GM12878 (cell line): ENCODE measurements around the gene GNAL. TPM values are rescaled to one million over a fixed set of nuclear protein-coding genes. Genes with fewer than 3 reads are reported as not detected.

Experiments
- ATAC-seq: fragments of 200-7000 bp; cut with Tn5 transposase; 3 replicates; pipeline ENCODE4 v1.9.1; 2020; ENCODE audit warnings: mild to moderate bottlenecking, moderate library complexity
- BruUV-seq: library from RNA; stranded (reverse); fragments of 400-500 nt; replicated peaks from 2 replicates; lab custom pipeline; 2021; lab: Mats Ljungman, UMichigan
- CTCF ChIA-PET: fragments of 300-600 bp; sonication (Branson Sonifier 250); formaldehyde crosslinking; extraction: SDS; loops from one replicate; lab custom pipeline; 2021; ENCODE audit warnings: inconsistent platforms; lab: Yijun Ruan, JAX
- POLR2A ChIA-PET: fragments of 350-600 bp; formaldehyde crosslinking; extraction: SDS; loops from one replicate; lab custom pipeline; 2021; ENCODE audit warnings: inconsistent platforms; lab: Charles Lee
- RAD21 ChIA-PET: fragments of 300-600 bp; sonication (Branson Sonifier 250); formaldehyde crosslinking; loops from one replicate; lab custom pipeline; 2023; ENCODE audit warnings: antibody characterized with exemption; ENCODE audit not compliant: unreplicated experiment; lab: Charles Lee
- SMC1A ChIA-PET: fragments of 300-600 bp; sonication (Branson Sonifier 250); formaldehyde crosslinking; loops from one replicate; lab custom pipeline; 2023; ENCODE audit not compliant: unreplicated experiment, uncharacterized antibody; lab: Charles Lee
- DNase-seq: peaks from one replicate; pipeline ENCODE4 v3.0.0-alpha.2; 2011; ENCODE audit warnings: low read depth, low spot score
- FAIRE-seq: peaks from 3 replicates; lab custom pipeline; 2011; peaks lifted over from hg19 to GRCh38; lab: Jason Lieb, UNC
- H2AFZ ChIP-seq: 2 replicates; pipeline ENCODE4 v1.6.0; 2011; ENCODE audit warnings: low read depth, low read length, control low read depth; ENCODE audit not compliant: control insufficient read depth
- H3K27ac ChIP-seq: 2 replicates; pipeline ENCODE4 v1.5.1; 2011; ENCODE audit warnings: control low read depth; ENCODE audit not compliant: control insufficient read depth, insufficient read depth
- H3K27me3 ChIP-seq, 2 experiments: replicated peaks in 1 of 2; 2 replicates each; pipeline versions ENCODE4 v1.6.0 to v1.6.1; 2011; ENCODE audit warnings: low read length in 1 of 2; ENCODE audit not compliant: control insufficient read depth in 2 of 2, insufficient read depth in 2 of 2
- H3K36me3 ChIP-seq, 2 experiments: 2 replicates each; pipeline ENCODE4 v1.5.1; 2011; ENCODE audit warnings: low read length in 1 of 2; ENCODE audit not compliant: control insufficient read depth in 2 of 2, insufficient read depth in 2 of 2
- H3K4me1 ChIP-seq: 2 replicates; pipeline ENCODE4 v1.6.1; 2011; ENCODE audit warnings: mild to moderate bottlenecking, low read length, moderate library complexity, mixed read lengths; ENCODE audit not compliant: control insufficient read depth, insufficient read depth
- H3K4me2 ChIP-seq: 2 replicates; pipeline ENCODE4 v1.6.0; 2011; ENCODE audit warnings: control low read depth; ENCODE audit not compliant: control insufficient read depth, insufficient read depth
- H3K4me3 ChIP-seq: fragments of 200-600 bp; sonication (generic); 2 replicates; pipeline ENCODE4 v1.5.1; 2016
- H3K79me2 ChIP-seq: 2 replicates; pipeline ENCODE4 v1.6.0; 2011; ENCODE audit warnings: low read length; ENCODE audit not compliant: control insufficient read depth, insufficient read depth
- H3K9ac ChIP-seq: 2 replicates; pipeline ENCODE4 v1.8.0; 2011; ENCODE audit warnings: low read length, control low read depth, mixed read lengths; ENCODE audit not compliant: control insufficient read depth, insufficient read depth
- H3K9me3 ChIP-seq: replicated peaks from 3 replicates; pipeline ENCODE4 v1.5.1; 2011; ENCODE audit warnings: mild to moderate bottlenecking, low read length; ENCODE audit not compliant: control insufficient read depth, insufficient read depth
- H4K20me1 ChIP-seq: 2 replicates; pipeline ENCODE4 v1.6.0; 2011; ENCODE audit not compliant: control insufficient read depth, insufficient read depth
- ASH2L ChIP-seq: fragments of 300-600, 200-600 bp; sonication (generic); IDR thresholded peaks from 2 replicates; pipeline ENCODE4 v1.6.1; 2017; ENCODE audit warnings: low read depth, mild to moderate bottlenecking, borderline replicate concordance
- BMI1 ChIP-seq: fragments of 450-650 bp; IDR thresholded peaks from 2 replicates; pipeline ENCODE4 v1.6.1; 2016; ENCODE audit warnings: mild to moderate bottlenecking, moderate library complexity, borderline replicate concordance
- E2F8 ChIP-seq: fragments of 450-650 bp; IDR thresholded peaks from 2 replicates; pipeline ENCODE4 v1.6.1; 2018; ENCODE audit warnings: mild to moderate bottlenecking, low read depth, moderate library complexity; ENCODE audit not compliant: partially characterized antibody
- FOS ChIP-seq: IDR thresholded peaks from 3 replicates; pipeline ENCODE4 v1.6.1; 2011; ENCODE audit warnings: borderline replicate concordance; ENCODE audit not compliant: insufficient read length; ENCODE audit errors: extremely low read depth
- NFIC ChIP-seq: IDR thresholded peaks from 2 replicates; pipeline ENCODE4 v1.6.1; 2012; ENCODE audit warnings: low read depth, mild to moderate bottlenecking, inconsistent platforms, low read length, moderate library complexity
- PAX5 ChIP-seq: IDR thresholded peaks from 2 replicates; pipeline ENCODE4 v1.6.1; 2011; ENCODE audit warnings: low read depth, low read length, borderline replicate concordance
- PBX3 ChIP-seq: IDR thresholded peaks from 2 replicates; pipeline ENCODE4 v1.6.1; 2011; ENCODE audit warnings: mild to moderate bottlenecking, low read depth, low read length, moderate library complexity; ENCODE audit not compliant: insufficient replicate concordance
- POLR2A ChIP-seq: IDR thresholded peaks from 2 replicates; pipeline ENCODE4 v1.6.1; 2011; ENCODE audit warnings: low read depth, mild to moderate bottlenecking, low read length
- STAT1 ChIP-seq: fragments of 450-650 bp; conservative IDR thresholded peaks from 2 replicates; pipeline ENCODE4 v1.6.1; 2014; ENCODE audit warnings: antibody characterized with exemption, mild to moderate bottlenecking
- SUPT20H ChIP-seq: IDR thresholded peaks from 2 replicates; pipeline ENCODE4 v1.6.1; 2011; ENCODE audit warnings: low read depth, mild to moderate bottlenecking, low read length, moderate library complexity, borderline replicate concordance; ENCODE audit not compliant: control insufficient read depth
- ZBTB33 ChIP-seq: fragments of 450-650 bp; IDR thresholded peaks from 2 replicates; pipeline ENCODE4 v1.6.1; 2017; ENCODE audit warnings: mild to moderate bottlenecking
- WGBS: methylation state at CpG from one replicate; pipeline ENCODE4 v1.1.6; 2016; ENCODE audit warnings: low lambda C conversion rate; ENCODE audit not compliant: insufficient replicate concordance, insufficient coverage; ENCODE audit errors: missing lambda C conversion rate; 5-methylcytosine and 5-hydroxymethylcytosine counted together
- in situ Hi-C: fragments of 300-500 bp; cut with MboI; formaldehyde crosslinking; loops from 9 replicates; pipeline ENCODE4 v1.14.3; 2018; ENCODE audit warnings: mixed read lengths
- intact Hi-C: fragments of 100-400 bp; cut with micrococcal nuclease; formaldehyde crosslinking; loops from one replicate; pipeline ENCODE4 v1.14.2; 2022; ENCODE audit not compliant: unreplicated experiment
- polyA plus RNA-seq, 11 experiments: library from polyadenylated mRNA; depleted of rRNA in 4 of 11; unstranded in 6 of 11; stranded (reverse) in 5 of 11; fragments of >200 nt; fragmentation: Nextera tagmentation in 4 of 11; fragmentation: Illumina TruSeq in 1 of 11; extraction: Ambion mirVana in 4 of 11; extraction: Trizol in 1 of 11; gene quantifications; 1 replicate in 1 of 11; 2 replicates in 10 of 11; pipeline versions ENCODE4 v1.2.1 to v1.2.3, GENCODE V29; 2011 to 2016; ENCODE audit warnings: inconsistent platforms in 2 of 11, missing spikeins in 2 of 11, low read depth in 1 of 11
- total RNA-seq, 4 experiments: library from RNA; depleted of rRNA in 3 of 4; stranded (reverse); fragments of >200 nt in 3 of 4; fragmentation: Illumina TruSeq in 1 of 4; extraction: Trizol in 1 of 4; gene quantifications; 2 replicates each; pipeline versions ENCODE4 v1.2.1 to v1.2.3, GENCODE V29; 2013 to 2021
- TF ChIP-seq, protein P1 (sequence below): IDR thresholded peaks from 2 replicates; pipeline ENCODE4 v1.6.1; 2011; ENCODE audit warnings: low read depth, low read length, improper control_type of control experiment, borderline replicate concordance

Gene GNAL
- total and polyA plus RNA-seq, 10 of the 15 experiments (the other 5 are each of a cell fraction or from before 2014, with no cell fraction given) = 0.02 to 0.39 (median 0.05) TPM; not detected in 5

GRCh38 chr18:11872479-11873136, 183.5 kb downstream of the GNAL start (continued):
- no peak for TF ChIP-seq FOS

GRCh38 chr18:11873670-11874340, 184.7 kb downstream of the GNAL start:
- Histone ChIP-seq H3K9ac (no peak overlapping the region), H3K9me3 (no peaks in the 10 kb centered on the region), H3K4me1 (no peaks in the 10 kb centered on the region), H3K79me2 (no peaks in the 10 kb centered on the region), H3K4me3 (no peak overlapping the region), H3K27ac (no peak overlapping the region), H3K27me3 (no peaks in the 10 kb centered on the region), H4K20me1 (no peaks in the 10 kb centered on the region), H2AFZ (no peak overlapping the region), H3K4me2 (no peak overlapping the region), H3K36me3 (no peaks in the 10 kb centered on the region)
- ATAC-seq (no peak), DNase-seq (no peak), FAIRE-seq (no peak)
- CTCF ChIA-PET = interaction anchor here (1.9 kb wide), 1 partner anchor 13 kb away, joined by 4 read pairs; no protein-coding TSS in a partner anchor
- in situ Hi-C loops (no loop called here), intact Hi-C loops (loop anchor here (5.0 kb wide), 1 partner anchor 142 kb away; no protein-coding TSS in a partner anchor)
- POLR2A ChIA-PET = no interaction called here
- no TSS peak for BruUV-seq
- RAD21 ChIA-PET = no interaction called here
- WGBS = 61% methylated on average over 13 of the region's 15 CpGs
- SMC1A ChIA-PET = no interaction called here
- TF ChIP-seq PAX5 (no peak), ZBTB33 (no peak), ASH2L (no peak), BMI1 (no peak), PBX3 (no peak), POLR2A (no peak), E2F8 (no peak), SUPT20H (no peak), STAT1 (no peak), NFIC (no peak)
- TF ChIP-seq, protein P1, sequence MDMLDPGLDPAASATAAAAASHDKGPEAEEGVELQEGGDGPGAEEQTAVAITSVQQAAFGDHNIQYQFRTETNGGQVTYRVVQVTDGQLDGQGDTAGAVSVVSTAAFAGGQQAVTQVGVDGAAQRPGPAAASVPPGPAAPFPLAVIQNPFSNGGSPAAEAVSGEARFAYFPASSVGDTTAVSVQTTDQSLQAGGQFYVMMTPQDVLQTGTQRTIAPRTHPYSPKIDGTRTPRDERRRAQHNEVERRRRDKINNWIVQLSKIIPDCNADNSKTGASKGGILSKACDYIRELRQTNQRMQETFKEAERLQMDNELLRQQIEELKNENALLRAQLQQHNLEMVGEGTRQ = no peak
